Measurements from ENCODE around the gene MBD1.

Gene MBD1

DNA sequence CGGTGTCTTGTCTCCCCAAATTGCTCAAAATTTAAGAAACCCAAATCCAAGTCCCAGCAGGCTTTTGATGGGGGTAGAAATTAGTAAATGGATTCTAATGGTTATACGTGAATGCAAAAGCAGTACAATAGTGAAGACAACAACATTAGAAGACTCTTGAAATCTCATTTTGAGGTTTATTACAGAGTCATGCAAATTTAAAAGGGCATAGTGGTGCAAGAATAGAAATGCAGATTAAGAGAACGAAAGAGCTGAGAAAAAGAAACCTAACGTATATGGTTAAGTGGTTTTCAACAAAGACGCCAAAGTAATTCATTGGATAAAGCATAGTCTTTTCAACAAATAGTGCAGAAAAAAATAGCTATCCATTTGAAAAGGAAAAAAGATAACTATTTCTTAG, 39.4 kb upstream of the MBD1 start:
- Histone ChIP-seq H3K9ac (ENCODE audit: low read length) (no peak overlapping the region), H3K9me2 (replicated peaks; ENCODE audit: insufficient read depth, low read length) (no peaks in the 10 kb centered on the region), H2AFZ (ENCODE audit: low read depth, low read length, severe bottlenecking) (peak overlapping the region; percentile 17), H3K4me2 (ENCODE audit: low read depth, low read length, poor library complexity, severe bottlenecking) (peak overlapping the region; percentile 53), H3K9me3 (ENCODE audit: insufficient read depth, low read length) (no peaks in the 10 kb centered on the region), H3K27me3 (ENCODE audit: low read length) (no peaks in the 10 kb centered on the region; the same call in 1 of the 2 replicates), H3K27ac (ENCODE audit: low read depth, low read length) (no peak overlapping the region), H3K79me2 (ENCODE audit: insufficient read depth, low read length) (no peaks in the 10 kb centered on the region), H3K4me3 (ENCODE audit: insufficient read depth, low read length, poor library complexity, severe bottlenecking) (peak overlapping the region; percentile 3), H3K36me3 (ENCODE audit: low read length) (no peaks in the 10 kb centered on the region), H3F3A (ENCODE audit: insufficient read depth) (peaks cover 8% of the 10 kb centered on the region), H4K20me1 (ENCODE audit: low read depth, low read length) (no peaks in the 10 kb centered on the region)
- TF ChIP-seq EZH2phosphoT487 (conservative IDR thresholded peaks at IDR 0.05; ENCODE audit: low read length) (no peak), CTCF (IDR thresholded peaks at IDR 0.05; ENCODE audit: insufficient read depth, low read length, poor library complexity, severe bottlenecking) (no peak)

DNA sequence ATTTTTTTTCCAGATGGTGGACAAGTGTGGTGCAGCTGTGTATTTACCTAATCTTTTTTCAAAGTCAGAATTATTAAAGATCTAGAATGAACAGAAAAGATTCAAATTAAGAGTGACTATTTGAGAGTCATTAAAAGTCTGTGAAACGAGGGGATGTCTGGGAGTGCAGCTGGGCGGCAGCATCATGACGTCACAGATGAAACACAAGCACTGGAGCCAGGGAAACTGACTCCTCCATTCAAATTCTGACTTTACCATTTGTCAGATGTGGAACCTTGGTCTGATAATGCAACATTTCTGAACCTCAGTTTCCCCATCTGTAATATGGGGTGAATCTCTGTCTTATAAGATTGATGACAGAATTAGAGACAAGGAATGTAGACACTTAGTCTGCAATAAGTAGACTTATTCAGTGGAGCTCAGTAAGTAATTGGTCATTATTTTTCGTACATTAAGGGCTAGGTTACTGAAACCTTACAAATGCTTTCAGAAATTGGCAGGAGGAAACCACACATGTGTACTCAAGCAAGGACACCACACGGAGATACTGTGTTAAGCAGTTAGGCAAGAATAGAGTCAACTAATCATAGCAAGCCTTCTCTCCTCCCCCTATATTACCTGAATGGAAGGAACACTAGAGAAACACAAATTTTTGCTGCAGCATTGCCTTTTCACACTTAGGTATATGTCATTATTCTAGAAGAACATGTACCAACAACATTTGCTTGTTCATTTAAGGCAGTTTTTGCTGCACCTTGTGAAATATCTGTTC, 34.0 kb upstream of the MBD1 start:
- H3K27ac ChIP-seq (ENCODE audit: low read depth, low read length) = peak overlapping the region; percentile 62
- H3K79me2 ChIP-seq (ENCODE audit: insufficient read depth, low read length) = no peaks in the 10 kb centered on the region
- peaks cover 36% of the 10 kb centered on the region for H3F3A ChIP-seq (ENCODE audit: insufficient read depth)
- H3K9me2 ChIP-seq (replicated peaks; ENCODE audit: insufficient read depth, low read length) = no peaks in the 10 kb centered on the region
- H4K20me1 ChIP-seq (ENCODE audit: low read depth, low read length) = no peaks in the 10 kb centered on the region
- no peaks in the 10 kb centered on the region for H3K36me3 ChIP-seq (ENCODE audit: low read length)
- H3K4me3 ChIP-seq (ENCODE audit: insufficient read depth, low read length, poor library complexity, severe bottlenecking) = peak overlapping the region; percentile 2
- TF ChIP-seq EZH2phosphoT487 (conservative IDR thresholded peaks at IDR 0.05; ENCODE audit: low read length) (no peak), CTCF (IDR thresholded peaks at IDR 0.05; ENCODE audit: insufficient read depth, low read length, poor library complexity, severe bottlenecking) (no peak)
- H3K4me2 ChIP-seq (ENCODE audit: low read depth, low read length, poor library complexity, severe bottlenecking) = peak overlapping the region; percentile 56
- peak overlapping the region; percentile 5; the same call in 1 of the 2 replicates for H3K9ac ChIP-seq (ENCODE audit: low read length)
- no peaks in the 10 kb centered on the region for H3K9me3 ChIP-seq (ENCODE audit: insufficient read depth, low read length)
- H3K27me3 ChIP-seq (ENCODE audit: low read length) = no peaks in the 10 kb centered on the region; the same call in 1 of the 2 replicates
- H2AFZ ChIP-seq (ENCODE audit: low read depth, low read length, severe bottlenecking) = no peak overlapping the region

GRCh38 chr18:50313873-50314460, 32.6 kb upstream of the MBD1 start:
- Histone ChIP-seq H3K9me3 (ENCODE audit: insufficient read depth, low read length) (no peaks in the 10 kb centered on the region), H3K9ac (ENCODE audit: low read length) (no peak overlapping the region), H4K20me1 (ENCODE audit: low read depth, low read length) (no peaks in the 10 kb centered on the region), H3K27ac (ENCODE audit: low read depth, low read length) (no peak overlapping the region), H3K9me2 (replicated peaks; ENCODE audit: insufficient read depth, low read length) (no peaks in the 10 kb centered on the region), H2AFZ (ENCODE audit: low read depth, low read length, severe bottlenecking) (no peak overlapping the region), H3K27me3 (ENCODE audit: low read length) (no peaks in the 10 kb centered on the region), H3K79me2 (ENCODE audit: insufficient read depth, low read length) (no peaks in the 10 kb centered on the region), H3K4me2 (ENCODE audit: low read depth, low read length, poor library complexity, severe bottlenecking) (peak overlapping the region; percentile 56), H3F3A (ENCODE audit: insufficient read depth) (peaks cover 31% of the 10 kb centered on the region), H3K36me3 (ENCODE audit: low read length) (no peaks in the 10 kb centered on the region), H3K4me3 (ENCODE audit: insufficient read depth, low read length, poor library complexity, severe bottlenecking) (no peak overlapping the region)
- no peak for TF ChIP-seq CTCF (IDR thresholded peaks at IDR 0.05; ENCODE audit: insufficient read depth, low read length, poor library complexity, severe bottlenecking)
- TF ChIP-seq EZH2phosphoT487 (conservative IDR thresholded peaks at IDR 0.05; ENCODE audit: low read length) = no peak
